HepG2 (cell line): ENCODE results near the gene AMPH. TPM values are rescaled to one million over a fixed set of nuclear protein-coding genes. Genes with fewer than 3 reads are reported as not detected.

Source experiments
- ATAC-seq: fragments of 200-7000 bp; cut with Tn5 transposase; 3 replicates; pipeline ENCODE4 v1.9.1; 2020; ENCODE audit warnings: mild to moderate bottlenecking, moderate library complexity
- BruUV-seq: library from RNA; stranded (reverse); fragments of 400-500 nt; replicated peaks from 2 replicates; lab custom pipeline; 2021; lab: Mats Ljungman, UMichigan
- CTCF ChIA-PET: fragments of 300-600 bp; formaldehyde crosslinking; extraction: SDS; loops from one replicate; lab custom pipeline; 2021; ENCODE audit warnings: low total read pairs, inconsistent platforms, low intra/inter-chr PET ratio; lab: Yijun Ruan, JAX
- POLR2A ChIA-PET: fragments of 350-600 bp; sonication (Branson Sonifier 250); formaldehyde crosslinking; loops from one replicate; lab custom pipeline; 2020; ENCODE audit warnings: antibody characterized with exemption, inconsistent platforms; lab: Yijun Ruan, JAX
- DNase-seq: peaks from one replicate; pipeline ENCODE4 v3.0.0-alpha.2; 2015; ENCODE audit warnings: low spot score
- FAIRE-seq: peaks from 3 replicates; lab custom pipeline; 2011; peaks lifted over from hg19 to GRCh38; lab: Jason Lieb, UNC
- H2AFZ ChIP-seq: one replicate; pipeline ENCODE4 v1.6.1; 2011; ENCODE audit warnings: low read length, inconsistent platforms
- H3K27ac ChIP-seq: fragments of 300-600 bp; 3 replicates; pipeline ENCODE4 v1.8.0; 2011; ENCODE audit warnings: mixed run types, mild to moderate bottlenecking, mixed read lengths, low read length, inconsistent platforms; ENCODE audit not compliant: insufficient read depth; ENCODE audit errors: extremely low read length
- H3K27me3 ChIP-seq, 2 experiments: fragments of 200-600 bp in 1 of 2; 2 replicates in 1 of 2; 3 replicates in 1 of 2; pipeline versions ENCODE4 v1.6.0 to v1.8.0; 2011; ENCODE audit warnings: low read length in 2 of 2, mild to moderate bottlenecking in 2 of 2, moderate library complexity in 2 of 2, inconsistent platforms in 1 of 2; ENCODE audit not compliant: insufficient read depth in 2 of 2, control insufficient read depth in 1 of 2
- H3K36me3 ChIP-seq, 2 experiments: fragments of 200-600 bp in 1 of 2; replicated peaks in 1 of 2; 2 replicates in 1 of 2; 3 replicates in 1 of 2; pipeline versions ENCODE4 v1.5.1 to v1.8.0; 2011; ENCODE audit warnings: low read length in 2 of 2, inconsistent platforms in 1 of 2; ENCODE audit not compliant: insufficient read depth in 2 of 2, control insufficient read depth in 1 of 2
- H3K4me1 ChIP-seq: 2 replicates; pipeline ENCODE4 v1.5.1; 2012; ENCODE audit warnings: low read length, inconsistent platforms; ENCODE audit not compliant: insufficient read depth
- H3K4me2 ChIP-seq: 2 replicates; pipeline ENCODE4 v1.6.0; 2011; ENCODE audit warnings: low read depth, low read length, inconsistent platforms
- H3K4me3 ChIP-seq, 3 experiments: fragments of 200-600 bp in 1 of 3; sonication (generic), shearing (Covaris generic) in 1 of 3; replicated peaks in 1 of 3; 2 replicates each; pipeline ENCODE4 v1.5.1; 2011 to 2016; ENCODE audit warnings: low read length in 3 of 3, inconsistent platforms in 2 of 3, low read depth in 2 of 3, mild to moderate bottlenecking in 2 of 3, control low read depth in 1 of 3, mixed read lengths in 1 of 3; ENCODE audit not compliant: insufficient read depth in 1 of 3
- H3K79me2 ChIP-seq: one replicate; pipeline ENCODE4 v1.6.1; 2011; ENCODE audit warnings: low read length, inconsistent platforms; ENCODE audit not compliant: insufficient read depth
- H3K9ac ChIP-seq: 2 replicates; pipeline ENCODE4 v1.6.0; 2011; ENCODE audit warnings: mild to moderate bottlenecking, low read depth, low read length, inconsistent platforms; ENCODE audit not compliant: insufficient read depth
- H3K9me3 ChIP-seq: 2 replicates; pipeline ENCODE4 v1.5.1; 2012; ENCODE audit warnings: mild to moderate bottlenecking, low read length
- H4K20me1 ChIP-seq: 2 replicates; pipeline ENCODE4 v1.6.0; 2011; ENCODE audit warnings: inconsistent platforms, mild to moderate bottlenecking, low read length, moderate library complexity; ENCODE audit not compliant: insufficient read depth
- HNRNPK ChIP-seq: fragments of 200-400 bp; formaldehyde crosslinking; IDR thresholded peaks from 2 replicates; pipeline ENCODE4 v1.6.1; 2018; ENCODE audit warnings: low read length, low read depth, moderate library complexity, mild to moderate bottlenecking; ENCODE audit not compliant: poor library complexity, severe bottlenecking
- MXI1 ChIP-seq: IDR thresholded peaks from 3 replicates; pipeline ENCODE4 v1.6.1; 2012; ENCODE audit warnings: low read depth, low read length, inconsistent platforms, borderline replicate concordance
- NCOA1 ChIP-seq: sonication (generic); formaldehyde crosslinking; IDR thresholded peaks from 2 replicates; pipeline ENCODE4 v1.9.0; 2021; ENCODE audit warnings: missing genetic modification reagents
- RBM39 ChIP-seq: fragments of 200-400 bp; formaldehyde crosslinking; IDR thresholded peaks from one replicate; pipeline ENCODE4 v1.6.1; 2018; ENCODE audit warnings: antibody characterized with exemption, mild to moderate bottlenecking, low read depth, low read length; ENCODE audit not compliant: poor library complexity, severe bottlenecking
- REL ChIP-seq: sonication (generic); formaldehyde crosslinking; conservative IDR thresholded peaks from 2 replicates; pipeline ENCODE4 v1.8.0; 2022; ENCODE audit warnings: mild to moderate bottlenecking, missing genetic modification reagents, moderate library complexity
- SP2 ChIP-seq: sonication (generic); formaldehyde crosslinking; IDR thresholded peaks from 2 replicates; pipeline ENCODE4 v1.5.1; 2020; ENCODE audit warnings: mild to moderate bottlenecking, missing genetic modification reagents
- TRIM24 ChIP-seq: sonication (generic); formaldehyde crosslinking; IDR thresholded peaks from 2 replicates; pipeline ENCODE4 v1.8.0; 2022; ENCODE audit warnings: mild to moderate bottlenecking, missing genetic modification reagents
- U2AF1 ChIP-seq: fragments of 200-400 bp; formaldehyde crosslinking; optimal IDR thresholded peaks from 2 replicates; pipeline ENCODE3; 2017; ENCODE audit warnings: mild to moderate bottlenecking, low read depth, low read length
- ZMAT3 ChIP-seq: sonication (generic); formaldehyde crosslinking; conservative IDR thresholded peaks from 2 replicates; pipeline ENCODE4 v1.7.0; 2021; ENCODE audit warnings: missing genetic modification reagents
- ZNF12 ChIP-seq: sonication (generic); formaldehyde crosslinking; IDR thresholded peaks from 2 replicates; pipeline ENCODE4 v1.5.0; 2020; ENCODE audit warnings: missing genetic modification reagents
- ZNF274 ChIP-seq: sonication (generic); formaldehyde crosslinking; IDR thresholded peaks from 2 replicates; pipeline ENCODE4 v1.5.1; 2020; ENCODE audit warnings: mild to moderate bottlenecking, missing genetic modification reagents
- ZNF460 ChIP-seq: sonication (generic); formaldehyde crosslinking; IDR thresholded peaks from 2 replicates; pipeline ENCODE4 v1.5.1; 2020; ENCODE audit warnings: missing genetic modification reagents, mild to moderate bottlenecking, borderline replicate concordance
- ZNF724P ChIP-seq: sonication (generic); formaldehyde crosslinking; IDR thresholded peaks from 2 replicates; pipeline ENCODE4 v1.8.0; 2022; ENCODE audit warnings: missing genetic modification reagents, borderline replicate concordance
- WGBS: methylation state at CpG from one replicate; pipeline ENCODE4 v1.1.6; 2017; ENCODE audit warnings: low lambda C conversion rate; 5-methylcytosine and 5-hydroxymethylcytosine counted together
- in situ Hi-C: cut with HindIII; loops from 2 replicates; pipeline ENCODE4 v1.10.0; 2017; ENCODE audit warnings: low pct_unique_long_range_greater_than_20kb; ENCODE audit not compliant: extremely low pct_ligation_motif_present
- intact Hi-C: fragments of 100-400 bp; cut with micrococcal nuclease; formaldehyde crosslinking; loops from one replicate; pipeline ENCODE4 v1.10.0; 2022; ENCODE audit not compliant: unreplicated experiment
- polyA plus RNA-seq, 8 experiments: library from polyadenylated mRNA; depleted of rRNA in 3 of 8; stranded (reverse) in 7 of 8; unstranded in 1 of 8; fragments of >200 nt; fragmentation: Illumina TruSeq in 4 of 8; extraction: Trizol in 4 of 8; gene quantifications; 2 replicates each; pipeline versions ENCODE4 v1.2.1 to v1.2.3, GENCODE V29; 2011 to 2016; ENCODE audit warnings: low read depth in 4 of 8, missing spikeins in 1 of 8, mixed read lengths in 1 of 8; ENCODE audit not compliant: insufficient read depth in 1 of 8
- total RNA-seq, 5 experiments: library from RNA; depleted of rRNA; stranded (reverse); fragments of >200 nt; fragmentation: Illumina TruSeq; extraction: Trizol; gene quantifications; 2 replicates each; pipeline ENCODE4 v1.2.3, GENCODE V29; 2016; ENCODE audit warnings: low read depth in 1 of 5
- TF ChIP-seq, protein P1 (sequence below): IDR thresholded peaks from 2 replicates; pipeline ENCODE4 v1.6.1; 2016; ENCODE audit warnings: missing biosample characterization, missing genetic modification reagents, low read depth
- TF ChIP-seq, protein P2 (sequence below): sonication (generic); formaldehyde crosslinking; IDR thresholded peaks from 2 replicates; pipeline ENCODE4 v1.4.0; 2020; ENCODE audit warnings: missing genetic modification reagents, mild to moderate bottlenecking, borderline replicate concordance

The AMPH gene
- total and polyA plus RNA-seq, 2 of the 13 experiments (the other 11 are each of a cell fraction or from before 2014, with no cell fraction given), result not detected

DNA sequence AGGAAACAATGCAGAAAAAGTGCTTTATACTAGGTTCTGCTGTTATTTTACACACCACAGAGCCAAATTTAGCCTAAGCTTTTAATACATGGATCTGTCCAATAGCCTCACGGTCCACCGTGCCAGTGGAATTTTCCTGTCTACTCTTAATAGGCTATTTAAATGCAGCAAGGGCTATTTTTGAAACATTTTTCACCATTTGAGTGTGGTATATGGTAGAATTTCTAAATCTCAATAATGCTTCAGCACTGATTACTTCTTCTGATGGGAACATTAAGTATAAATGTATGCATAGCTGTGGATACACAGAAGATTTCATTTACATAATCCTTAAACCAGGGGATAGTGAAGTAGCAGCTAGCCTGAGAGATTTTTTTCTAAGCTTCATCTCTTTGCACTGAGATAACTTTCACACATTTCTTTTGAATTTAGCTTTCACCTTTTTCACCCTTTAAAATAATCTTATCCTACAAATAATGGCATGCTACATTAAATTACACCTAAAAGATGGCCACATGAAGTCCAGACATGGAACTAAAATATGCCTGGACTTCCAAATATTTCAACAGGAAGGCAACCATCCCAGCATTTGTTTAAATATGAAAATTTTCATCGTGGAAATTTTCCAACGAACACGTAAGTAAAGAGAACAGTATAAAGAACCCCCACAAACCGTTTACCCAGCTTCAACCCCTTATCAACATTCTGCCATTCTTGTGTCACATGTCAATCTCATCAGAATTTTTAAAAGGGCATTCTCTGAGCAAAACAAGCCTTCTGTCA is 45.4 kb downstream of the AMPH start:
- H3K9ac ChIP-seq, result no peak overlapping the region
- CTCF ChIA-PET, result no interaction called here
- no peak overlapping the region for H3K4me2 ChIP-seq
- 31% methylated on average over 6 of the region's 6 CpGs for WGBS
- H3K27me3 ChIP-seq, result no peaks in the 10 kb centered on the region
- DNase-seq (no peak), ATAC-seq (no peak), FAIRE-seq (no peak)
- POLR2A ChIA-PET, result no interaction called here
- no peak for TF ChIP-seq U2AF1
- TF ChIP-seq HNRNPK, result no peak
- TF ChIP-seq, protein P1, sequence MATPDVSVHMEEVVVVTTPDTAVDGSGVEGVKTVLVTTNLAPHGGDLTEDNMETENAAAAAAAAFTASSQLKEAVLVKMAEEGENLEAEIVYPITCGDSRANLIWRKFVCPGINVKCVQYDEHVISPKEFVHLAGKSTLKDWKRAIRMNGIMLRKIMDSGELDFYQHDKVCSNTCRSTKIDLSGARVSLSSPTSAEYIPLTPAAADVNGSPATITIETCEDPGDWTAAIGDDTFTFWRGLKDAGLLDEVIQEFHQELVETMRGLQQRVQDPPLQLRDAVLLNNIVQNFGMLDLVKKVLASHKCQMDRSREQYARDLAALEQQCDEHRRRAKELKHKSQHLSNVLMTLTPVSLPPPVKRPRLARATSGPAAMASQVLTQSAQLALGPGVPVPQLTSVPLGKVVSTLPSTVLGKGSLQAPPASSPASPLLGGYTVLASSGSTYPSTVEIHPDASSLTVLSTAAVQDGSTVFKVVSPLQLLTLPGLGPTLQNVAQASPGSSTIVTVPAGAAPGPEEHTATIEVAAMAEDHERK (CRISPR knock-in tag), result no peak
- TF ChIP-seq TRIM24 (CRISPR knock-in tag), result no peak
- no peak for TF ChIP-seq ZMAT3 (CRISPR knock-in tag)
- no peak for TF ChIP-seq RBM39
- TF ChIP-seq, protein P2, sequence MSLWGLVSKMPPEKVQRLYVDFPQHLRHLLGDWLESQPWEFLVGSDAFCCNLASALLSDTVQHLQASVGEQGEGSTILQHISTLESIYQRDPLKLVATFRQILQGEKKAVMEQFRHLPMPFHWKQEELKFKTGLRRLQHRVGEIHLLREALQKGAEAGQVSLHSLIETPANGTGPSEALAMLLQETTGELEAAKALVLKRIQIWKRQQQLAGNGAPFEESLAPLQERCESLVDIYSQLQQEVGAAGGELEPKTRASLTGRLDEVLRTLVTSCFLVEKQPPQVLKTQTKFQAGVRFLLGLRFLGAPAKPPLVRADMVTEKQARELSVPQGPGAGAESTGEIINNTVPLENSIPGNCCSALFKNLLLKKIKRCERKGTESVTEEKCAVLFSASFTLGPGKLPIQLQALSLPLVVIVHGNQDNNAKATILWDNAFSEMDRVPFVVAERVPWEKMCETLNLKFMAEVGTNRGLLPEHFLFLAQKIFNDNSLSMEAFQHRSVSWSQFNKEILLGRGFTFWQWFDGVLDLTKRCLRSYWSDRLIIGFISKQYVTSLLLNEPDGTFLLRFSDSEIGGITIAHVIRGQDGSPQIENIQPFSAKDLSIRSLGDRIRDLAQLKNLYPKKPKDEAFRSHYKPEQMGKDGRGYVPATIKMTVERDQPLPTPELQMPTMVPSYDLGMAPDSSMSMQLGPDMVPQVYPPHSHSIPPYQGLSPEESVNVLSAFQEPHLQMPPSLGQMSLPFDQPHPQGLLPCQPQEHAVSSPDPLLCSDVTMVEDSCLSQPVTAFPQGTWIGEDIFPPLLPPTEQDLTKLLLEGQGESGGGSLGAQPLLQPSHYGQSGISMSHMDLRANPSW (CRISPR knock-in tag), result no peak
- no peak for TF ChIP-seq SP2 (CRISPR knock-in tag)
- no peak for TF ChIP-seq ZNF460 (CRISPR knock-in tag)
- no peak for TF ChIP-seq NCOA1 (CRISPR knock-in tag)
- no peak for TF ChIP-seq REL (CRISPR knock-in tag)
- no peak for TF ChIP-seq ZNF274
- TF ChIP-seq ZNF12 (CRISPR knock-in tag), result no peak
- no peak for TF ChIP-seq MXI1
- TF ChIP-seq ZNF724P (CRISPR knock-in tag), result no peak
- no TSS peak for BruUV-seq
- intact Hi-C loops, result no loop called here
- H3K9me3 ChIP-seq, result no peaks in the 10 kb centered on the region
- in situ Hi-C loops, result no loop called here
- H3K4me3 ChIP-seq, result no peak overlapping the region
- no peak overlapping the region for H3K27ac ChIP-seq
- H3K4me1 ChIP-seq, result no peaks in the 10 kb centered on the region
- no peaks in the 10 kb centered on the region for H4K20me1 ChIP-seq
- H3K79me2 ChIP-seq, result no peaks in the 10 kb centered on the region
- no peak overlapping the region for H2AFZ ChIP-seq
- H3K36me3 ChIP-seq, result no peaks in the 10 kb centered on the region
